Sigmoid colon (tissue), 4 donors: Measurements from ENCODE around the gene TMOD3.

Source experiments
- POLR2A ChIP-seq, 2 donors: fragments of 450-650 bp; IDR thresholded peaks; one replicate each; pipeline ENCODE4 v1.6.1; 2016; ENCODE audit warnings: antibody characterized with exemption in 2 of 2, mild to moderate bottlenecking in 2 of 2, moderate library complexity in 2 of 2
- POLR2AphosphoS5 ChIP-seq, 4 donors: sonication (generic); formaldehyde crosslinking; IDR thresholded peaks; one replicate each; pipeline ENCODE4 v1.6.1; 2017; ENCODE audit warnings: antibody characterized with exemption in 4 of 4
- TF ChIP-seq, protein P1 (sequence below), 4 experiments: fragments of 450-650 bp in 3 of 4; fragments of 200-600 bp in 1 of 4; IDR thresholded peaks; one replicate each; pipeline ENCODE4 v1.5.1; 2016 to 2019; ENCODE audit warnings: antibody characterized with exemption in 4 of 4, mild to moderate bottlenecking in 3 of 4, moderate library complexity in 2 of 4

DNA sequence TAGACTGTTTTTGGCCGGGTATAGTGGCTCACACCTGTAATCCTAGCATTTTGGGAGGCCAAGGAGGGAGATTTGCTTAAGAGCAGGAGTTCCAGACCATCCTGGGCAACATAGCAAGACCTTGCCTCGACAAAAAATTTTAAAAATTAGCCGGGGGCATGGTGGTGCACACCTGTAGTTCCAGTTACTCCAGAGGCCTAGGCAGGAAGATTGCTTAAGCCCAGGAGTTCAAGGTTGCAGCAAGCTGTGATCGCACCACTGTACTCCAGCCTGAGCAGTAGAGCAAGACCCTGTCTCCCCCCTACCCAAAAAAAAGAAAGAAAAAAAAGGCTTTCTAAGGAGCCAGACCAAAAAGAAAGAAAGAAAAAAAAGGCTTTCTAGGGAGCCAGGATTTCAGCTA lies 36.7 kb downstream of the TMOD3 start:
- TF ChIP-seq POLR2AphosphoS5 (IDR thresholded peaks at IDR 0.05), result no peak
- TF ChIP-seq, protein P1, sequence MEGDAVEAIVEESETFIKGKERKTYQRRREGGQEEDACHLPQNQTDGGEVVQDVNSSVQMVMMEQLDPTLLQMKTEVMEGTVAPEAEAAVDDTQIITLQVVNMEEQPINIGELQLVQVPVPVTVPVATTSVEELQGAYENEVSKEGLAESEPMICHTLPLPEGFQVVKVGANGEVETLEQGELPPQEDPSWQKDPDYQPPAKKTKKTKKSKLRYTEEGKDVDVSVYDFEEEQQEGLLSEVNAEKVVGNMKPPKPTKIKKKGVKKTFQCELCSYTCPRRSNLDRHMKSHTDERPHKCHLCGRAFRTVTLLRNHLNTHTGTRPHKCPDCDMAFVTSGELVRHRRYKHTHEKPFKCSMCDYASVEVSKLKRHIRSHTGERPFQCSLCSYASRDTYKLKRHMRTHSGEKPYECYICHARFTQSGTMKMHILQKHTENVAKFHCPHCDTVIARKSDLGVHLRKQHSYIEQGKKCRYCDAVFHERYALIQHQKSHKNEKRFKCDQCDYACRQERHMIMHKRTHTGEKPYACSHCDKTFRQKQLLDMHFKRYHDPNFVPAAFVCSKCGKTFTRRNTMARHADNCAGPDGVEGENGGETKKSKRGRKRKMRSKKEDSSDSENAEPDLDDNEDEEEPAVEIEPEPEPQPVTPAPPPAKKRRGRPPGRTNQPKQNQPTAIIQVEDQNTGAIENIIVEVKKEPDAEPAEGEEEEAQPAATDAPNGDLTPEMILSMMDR (IDR thresholded peaks at IDR 0.05), result no peak
- TF ChIP-seq POLR2A (IDR thresholded peaks at IDR 0.05), result no peak
